ENCODE measurements around the gene CD247.
A peak's percentile ranks its signal among the peaks of the same experiment; 100 is the strongest.

Gene CD247

GRCh38 chr1:167499106-167499505, 19.2 kb downstream of the CD247 start:
- Histone ChIP-seq H3K4me3 (ENCODE audit: low read length) (no peak overlapping the region), H3K4me2 (ENCODE audit: low read depth, low read length) (peak overlapping the region; percentile 56)

GRCh38 chr1:167496797-167497619, 21.3 kb downstream of the CD247 start:
- no peaks in the 10 kb centered on the region for H3K79me2 ChIP-seq (ENCODE audit: low read length)
- no peak overlapping the region for H3K4me3 ChIP-seq (ENCODE audit: low read length)
- no peak overlapping the region for H3K27ac ChIP-seq (ENCODE audit: low read length)
- H3K4me1 ChIP-seq (ENCODE audit: low read length) = peaks cover 34% of the 10 kb centered on the region
- H3K9me2 ChIP-seq (replicated peaks; ENCODE audit: insufficient read depth, low read length) = no peaks in the 10 kb centered on the region
- TF ChIP-seq, protein P1, sequence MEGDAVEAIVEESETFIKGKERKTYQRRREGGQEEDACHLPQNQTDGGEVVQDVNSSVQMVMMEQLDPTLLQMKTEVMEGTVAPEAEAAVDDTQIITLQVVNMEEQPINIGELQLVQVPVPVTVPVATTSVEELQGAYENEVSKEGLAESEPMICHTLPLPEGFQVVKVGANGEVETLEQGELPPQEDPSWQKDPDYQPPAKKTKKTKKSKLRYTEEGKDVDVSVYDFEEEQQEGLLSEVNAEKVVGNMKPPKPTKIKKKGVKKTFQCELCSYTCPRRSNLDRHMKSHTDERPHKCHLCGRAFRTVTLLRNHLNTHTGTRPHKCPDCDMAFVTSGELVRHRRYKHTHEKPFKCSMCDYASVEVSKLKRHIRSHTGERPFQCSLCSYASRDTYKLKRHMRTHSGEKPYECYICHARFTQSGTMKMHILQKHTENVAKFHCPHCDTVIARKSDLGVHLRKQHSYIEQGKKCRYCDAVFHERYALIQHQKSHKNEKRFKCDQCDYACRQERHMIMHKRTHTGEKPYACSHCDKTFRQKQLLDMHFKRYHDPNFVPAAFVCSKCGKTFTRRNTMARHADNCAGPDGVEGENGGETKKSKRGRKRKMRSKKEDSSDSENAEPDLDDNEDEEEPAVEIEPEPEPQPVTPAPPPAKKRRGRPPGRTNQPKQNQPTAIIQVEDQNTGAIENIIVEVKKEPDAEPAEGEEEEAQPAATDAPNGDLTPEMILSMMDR (IDR thresholded peaks at IDR 0.05; ENCODE audit: low read length) = no peak
- TF ChIP-seq EZH2 (optimal IDR thresholded peaks at IDR 0.05; ENCODE audit: low read depth, low read length) (no peak), EZH2phosphoT487 (IDR thresholded peaks at IDR 0.05; ENCODE audit: low read length) (no peak)
- DNase-seq = no peak
- H2AFZ ChIP-seq (ENCODE audit: low read length) = no peak overlapping the region
- H3K36me3 ChIP-seq (replicated peaks; ENCODE audit: insufficient read depth, low read length) = no peaks in the 10 kb centered on the region
- H3K4me2 ChIP-seq (ENCODE audit: low read depth, low read length) = no peak overlapping the region
- H3K9me3 ChIP-seq (replicated peaks; ENCODE audit: insufficient read depth, low read length) = no peaks in the 10 kb centered on the region
- no peaks in the 10 kb centered on the region for H3K27me3 ChIP-seq (replicated peaks; ENCODE audit: insufficient read depth, low read length)
- no peaks in the 10 kb centered on the region for H4K20me1 ChIP-seq (ENCODE audit: insufficient read depth, low read length)
- H3K9ac ChIP-seq (ENCODE audit: low read length) = no peak overlapping the region
- H3F3A ChIP-seq (ENCODE audit: insufficient read depth, low read length) = peaks cover 18% of the 10 kb centered on the region

More at GRCh38 chr1:167499106-167499505, 19.2 kb downstream of the CD247 start:
- TF ChIP-seq, protein P1 (IDR thresholded peaks at IDR 0.05; ENCODE audit: low read length) = peak; percentile 24; the same call in 1 of the 2 replicates
- no peak for TF ChIP-seq EZH2phosphoT487 (IDR thresholded peaks at IDR 0.05; ENCODE audit: low read length)
- Histone ChIP-seq H3K27ac (ENCODE audit: low read length) (peak overlapping the region; percentile 37; the same call in 1 of the 2 replicates), H3K36me3 (replicated peaks; ENCODE audit: insufficient read depth, low read length) (no peaks in the 10 kb centered on the region), H3K27me3 (replicated peaks; ENCODE audit: insufficient read depth, low read length) (no peaks in the 10 kb centered on the region), H3K9me2 (replicated peaks; ENCODE audit: insufficient read depth, low read length) (no peaks in the 10 kb centered on the region), H3K9ac (ENCODE audit: low read length) (no peak overlapping the region), H3K79me2 (ENCODE audit: low read length) (no peaks in the 10 kb centered on the region), H3K9me3 (replicated peaks; ENCODE audit: insufficient read depth, low read length) (no peaks in the 10 kb centered on the region), H3K4me1 (ENCODE audit: low read length) (peaks cover 22% of the 10 kb centered on the region), H3F3A (ENCODE audit: insufficient read depth, low read length) (peaks cover 18% of the 10 kb centered on the region), H4K20me1 (ENCODE audit: insufficient read depth, low read length) (no peaks in the 10 kb centered on the region), H2AFZ (ENCODE audit: low read length) (peak overlapping the region; percentile 4; the same call in 1 of the 2 replicates)
- DNase-seq = peak; percentile 30

DNA sequence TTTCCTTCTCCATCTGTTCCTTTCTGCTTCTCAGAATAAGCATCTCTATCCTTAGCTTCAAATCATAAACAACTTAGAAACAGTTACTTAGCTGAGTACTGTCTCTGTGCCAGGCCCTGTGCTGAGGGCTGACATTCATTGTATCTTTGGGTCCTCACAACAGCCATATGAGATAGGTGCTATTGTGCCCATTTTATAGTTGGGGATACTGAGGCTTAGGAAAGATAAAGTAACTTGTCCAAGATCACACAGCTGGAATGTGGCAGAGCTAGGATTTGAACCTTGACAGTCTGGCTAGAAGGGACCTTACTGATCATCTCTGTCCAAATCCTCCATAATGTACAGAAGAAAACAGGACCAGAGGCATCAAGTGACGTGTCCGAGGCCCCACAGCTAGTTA, 25.0 kb downstream of the CD247 start:
- Histone ChIP-seq H3K9me2 (replicated peaks; ENCODE audit: insufficient read depth, low read length) (no peaks in the 10 kb centered on the region), H2AFZ (ENCODE audit: low read length) (no peak overlapping the region), H3K9me3 (replicated peaks; ENCODE audit: insufficient read depth, low read length) (no peaks in the 10 kb centered on the region), H3K79me2 (ENCODE audit: low read length) (no peaks in the 10 kb centered on the region), H3K4me3 (ENCODE audit: low read length) (no peak overlapping the region), H3K27me3 (replicated peaks; ENCODE audit: insufficient read depth, low read length) (no peaks in the 10 kb centered on the region), H3F3A (ENCODE audit: insufficient read depth, low read length) (peaks cover 6% of the 10 kb centered on the region), H3K4me1 (ENCODE audit: low read length) (peaks cover 18% of the 10 kb centered on the region), H3K9ac (ENCODE audit: low read length) (no peak overlapping the region), H3K4me2 (ENCODE audit: low read depth, low read length) (no peak overlapping the region), H4K20me1 (ENCODE audit: insufficient read depth, low read length) (no peaks in the 10 kb centered on the region), H3K36me3 (replicated peaks; ENCODE audit: insufficient read depth, low read length) (no peaks in the 10 kb centered on the region), H3K27ac (ENCODE audit: low read length) (no peak overlapping the region)
- DNase-seq = no peak
- no peak for TF ChIP-seq EZH2 (optimal IDR thresholded peaks at IDR 0.05; ENCODE audit: low read depth, low read length)

GRCh38 chr1:167492481-167492910, 25.8 kb downstream of the CD247 start:
- DNase-seq = no peak
- H3K36me3 ChIP-seq (replicated peaks; ENCODE audit: insufficient read depth, low read length) = no peaks in the 10 kb centered on the region
- no peaks in the 10 kb centered on the region for H3K79me2 ChIP-seq (ENCODE audit: low read length)
- peak overlapping the region; percentile 34 for H3K9ac ChIP-seq (ENCODE audit: low read length)
- H3K27ac ChIP-seq (ENCODE audit: low read length) = peak overlapping the region; percentile 65
- no peaks in the 10 kb centered on the region for H3K9me3 ChIP-seq (replicated peaks; ENCODE audit: insufficient read depth, low read length)
- no peaks in the 10 kb centered on the region for H3K9me2 ChIP-seq (replicated peaks; ENCODE audit: insufficient read depth, low read length)
- TF ChIP-seq EZH2phosphoT487 (IDR thresholded peaks at IDR 0.05; ENCODE audit: low read length) = no peak
- TF ChIP-seq EZH2 (optimal IDR thresholded peaks at IDR 0.05; ENCODE audit: low read depth, low read length) = no peak
- TF ChIP-seq, protein P1 (IDR thresholded peaks at IDR 0.05; ENCODE audit: low read length) = no peak
- H3F3A ChIP-seq (ENCODE audit: insufficient read depth, low read length) = peaks cover 6% of the 10 kb centered on the region
- H2AFZ ChIP-seq (ENCODE audit: low read length) = peak overlapping the region; percentile 50
- no peaks in the 10 kb centered on the region for H4K20me1 ChIP-seq (ENCODE audit: insufficient read depth, low read length)
- peak overlapping the region; percentile 35 for H3K4me2 ChIP-seq (ENCODE audit: low read depth, low read length)
- H3K4me3 ChIP-seq (ENCODE audit: low read length) = peak overlapping the region; percentile 8; the same call in 1 of the 2 replicates
- no peaks in the 10 kb centered on the region for H3K27me3 ChIP-seq (replicated peaks; ENCODE audit: insufficient read depth, low read length)
- peaks cover 18% of the 10 kb centered on the region for H3K4me1 ChIP-seq (ENCODE audit: low read length)
